A673 (cell line): Measurements from ENCODE around the gene DOCK8. TPM values are rescaled to one million over a fixed set of nuclear protein-coding genes. Genes with fewer than 3 reads are reported as not detected.

Experiments used
- BruUV-seq: library from RNA; stranded (reverse); fragments of 400-500 nt; replicated peaks from 2 replicates; lab custom pipeline; 2021; lab: Mats Ljungman, UMichigan
- CTCF ChIA-PET: fragments of 300-600 bp; sonication (Branson Sonifier 250); formaldehyde crosslinking; loops from one replicate; lab custom pipeline; 2022; ENCODE audit warnings: antibody characterized with exemption; lab: Charles Lee
- POLR2A ChIA-PET: fragments of 300-600 bp; sonication (Branson Sonifier 250); formaldehyde crosslinking; loops from one replicate; lab custom pipeline; 2022; ENCODE audit warnings: antibody characterized with exemption; ENCODE audit not compliant: low non-redundant PET; lab: Charles Lee
- DNase-seq: peaks from one replicate; pipeline ENCODE4 v3.0.0-alpha.2; 2015; ENCODE audit warnings: low spot score
- H3K27ac ChIP-seq: fragments of 200-600 bp; sonication (generic); 2 replicates; pipeline ENCODE4 v1.5.1; 2016; ENCODE audit warnings: mixed run types, low read depth, mild to moderate bottlenecking, mixed read lengths, antibody characterized with exemption, low read length; ENCODE audit not compliant: poor library complexity, severe bottlenecking
- H3K27me3 ChIP-seq: fragments of 200-600 bp; sonication (generic); replicated peaks from 2 replicates; pipeline ENCODE4 v1.6.1; 2017; ENCODE audit warnings: mixed run types, low read depth, mild to moderate bottlenecking, mixed read lengths, antibody characterized with exemption, low read length; ENCODE audit not compliant: insufficient read depth, poor library complexity
- H3K36me3 ChIP-seq: fragments of 200-600 bp; sonication (generic); 2 replicates; pipeline ENCODE4 v1.6.1; 2016; ENCODE audit warnings: mixed run types, mild to moderate bottlenecking, mixed read lengths, antibody characterized with exemption, low read length; ENCODE audit not compliant: insufficient read depth, poor library complexity, severe bottlenecking
- H3K4me1 ChIP-seq: fragments of 200-600 bp; sonication (generic); 2 replicates; pipeline ENCODE4 v1.6.1; 2017; ENCODE audit warnings: mixed run types, mild to moderate bottlenecking, mixed read lengths, antibody characterized with exemption, low read length; ENCODE audit not compliant: insufficient read depth, poor library complexity, severe bottlenecking
- H3K4me3 ChIP-seq: fragments of 200-600 bp; sonication (generic); 2 replicates; pipeline ENCODE4 v1.5.1; 2016; ENCODE audit warnings: low read depth, mixed run types, mild to moderate bottlenecking, mixed read lengths, low read length; ENCODE audit not compliant: poor library complexity, severe bottlenecking
- H3K9me3 ChIP-seq: fragments of 200-600 bp; sonication (generic); 2 replicates; pipeline ENCODE4 v1.6.1; 2016; ENCODE audit warnings: mixed run types, low read depth, mild to moderate bottlenecking, mixed read lengths, antibody characterized with exemption, low read length; ENCODE audit not compliant: poor library complexity, severe bottlenecking
- CTCF ChIP-seq: fragments of 300-800, 200-600 bp; sonication (generic); conservative IDR thresholded peaks from 2 replicates; pipeline ENCODE4 v1.5.1; 2017; ENCODE audit warnings: low read depth, mild to moderate bottlenecking, antibody characterized with exemption, low read length, moderate library complexity, mixed read lengths
- EZH2 ChIP-seq: fragments of 200-600 bp; sonication (generic); IDR thresholded peaks from 2 replicates; pipeline ENCODE4 v1.6.1; 2017; ENCODE audit warnings: borderline replicate concordance, low read depth, mild to moderate bottlenecking, mixed read lengths, antibody characterized with exemption, low read length; ENCODE audit not compliant: poor library complexity, severe bottlenecking
- intact Hi-C: fragments of 100-400 bp; cut with micrococcal nuclease; formaldehyde crosslinking; loops from one replicate; pipeline ENCODE4 v1.10.0; 2022; ENCODE audit not compliant: unreplicated experiment
- total RNA-seq: library from RNA; stranded (reverse); gene quantifications from 2 replicates; pipeline ENCODE4 v1.2.3, GENCODE V29; 2021

DOCK8 gene
- total RNA-seq, 1 experiment from 2014 or later = not detected

GRCh38 chr9:311841-312240, 97.2 kb downstream of the DOCK8 start:
- H3K4me1 ChIP-seq = no peaks in the 10 kb centered on the region
- no peak overlapping the region for H3K27ac ChIP-seq
- BruUV-seq = no TSS peak
- no peaks in the 10 kb centered on the region for H3K9me3 ChIP-seq
- TF ChIP-seq EZH2 (no peak), CTCF (no peak)
- peaks cover 19% of the 10 kb centered on the region for H3K27me3 ChIP-seq
- ChIA-PET CTCF (no interaction called here), POLR2A (no interaction called here)
- no peaks in the 10 kb centered on the region for H3K36me3 ChIP-seq
- H3K4me3 ChIP-seq = no peak overlapping the region
- DNase-seq = no peak
- intact Hi-C loops = no loop called here

GRCh38 chr9:312596-313320, 98.1 kb downstream of the DOCK8 start:
- peaks cover 18% of the 10 kb centered on the region for H3K27me3 ChIP-seq
- POLR2A ChIA-PET = no interaction called here
- H3K27ac ChIP-seq = no peak overlapping the region
- no peak overlapping the region for H3K4me3 ChIP-seq
- H3K36me3 ChIP-seq = no peaks in the 10 kb centered on the region
- no peak for DNase-seq
- H3K4me1 ChIP-seq = no peaks in the 10 kb centered on the region
- CTCF ChIA-PET = no interaction called here
- intact Hi-C loops = no loop called here
- TF ChIP-seq EZH2 = no peak
- no peak for TF ChIP-seq CTCF
- no TSS peak for BruUV-seq
- no peaks in the 10 kb centered on the region for H3K9me3 ChIP-seq

GRCh38 chr9:316382-316965, 101.8 kb downstream of the DOCK8 start:
- intact Hi-C loops = no loop called here
- H3K4me3 ChIP-seq = no peak overlapping the region
- H3K27me3 ChIP-seq = peaks cover 35% of the 10 kb centered on the region
- no peak overlapping the region for H3K27ac ChIP-seq
- H3K36me3 ChIP-seq = no peaks in the 10 kb centered on the region
- POLR2A ChIA-PET = no interaction called here
- no peak for DNase-seq
- CTCF ChIA-PET = no interaction called here
- no peaks in the 10 kb centered on the region for H3K4me1 ChIP-seq
- no peaks in the 10 kb centered on the region for H3K9me3 ChIP-seq
- no TSS peak for BruUV-seq
- TF ChIP-seq CTCF = no peak
- TF ChIP-seq EZH2 = no peak
